IMR-90 (cell line): ENCODE data around the gene PBX3.

ENCODE experiments used
- BHLHE40 ChIP-seq: fragments of 150-350 bp; IDR thresholded peaks from 2 replicates; pipeline ENCODE4 v1.6.1; 2016; ENCODE audit warnings: mild to moderate bottlenecking, low read depth, low read length
- CEBPB ChIP-seq: IDR thresholded peaks from 2 replicates; pipeline ENCODE4 v1.6.1; 2012; ENCODE audit warnings: low read depth, low read length, improper control_type of control experiment
- CTCF ChIP-seq: conservative IDR thresholded peaks from 2 replicates; pipeline ENCODE4 v1.5.1; 2012; ENCODE audit warnings: mild to moderate bottlenecking, low read depth, low read length, improper control_type of control experiment
- ELK1 ChIP-seq: fragments of 150-350 bp; IDR thresholded peaks from 2 replicates; pipeline ENCODE4 v1.6.1; 2016; ENCODE audit warnings: low read depth, mild to moderate bottlenecking, low read length, moderate library complexity, borderline replicate concordance
- MAFK ChIP-seq: IDR thresholded peaks from 2 replicates; pipeline ENCODE4 v1.6.1; 2012; ENCODE audit warnings: low read depth, low read length, improper control_type of control experiment
- MAZ ChIP-seq: IDR thresholded peaks from 2 replicates; pipeline ENCODE4 v1.6.1; 2012; ENCODE audit warnings: low read depth, mild to moderate bottlenecking, low read length, improper control_type of control experiment, moderate library complexity, borderline replicate concordance
- POLR2A ChIP-seq: IDR thresholded peaks from 2 replicates; pipeline ENCODE4 v1.6.1; 2012; ENCODE audit warnings: mild to moderate bottlenecking, low read depth, low read length
- RAD21 ChIP-seq: IDR thresholded peaks from 2 replicates; pipeline ENCODE4 v1.6.1; 2012; ENCODE audit warnings: low read length, improper control_type of control experiment
- SMC3 ChIP-seq: fragments of 150-350 bp; IDR thresholded peaks from 2 replicates; pipeline ENCODE4 v1.6.1; 2016; ENCODE audit warnings: low read depth, mild to moderate bottlenecking, antibody characterized with exemption, low read length, moderate library complexity
- USF2 ChIP-seq: fragments of 150-350 bp; IDR thresholded peaks from 2 replicates; pipeline ENCODE4 v1.6.1; 2017; ENCODE audit warnings: mild to moderate bottlenecking, antibody characterized with exemption, low read length, low read depth

- TF ChIP-seq CTCF (no peak), POLR2A (no peak), SMC3 (no peak), MAFK (no peak), CEBPB (no peak), USF2 (no peak), BHLHE40 (no peak), RAD21 (no peak), MAZ (no peak), ELK1 (no peak)
Observed at GRCh38 chr9:125920402-125920801, 173.2 kb downstream of the PBX3 start.
